Panc1 (cell line): ENCODE data around the gene NNT.

ENCODE experiments used
- SIN3A ChIP-seq: IDR thresholded peaks from 2 replicates; pipeline ENCODE4 v1.6.1; 2012; ENCODE audit warnings: low read depth, mild to moderate bottlenecking, low read length, moderate library complexity, borderline replicate concordance; ENCODE audit not compliant: insufficient read depth
- TF ChIP-seq, protein P1 (sequence below): fragments of 450-650 bp; IDR thresholded peaks from 2 replicates; pipeline ENCODE4 v1.5.1; 2017; ENCODE audit warnings: mild to moderate bottlenecking

DNA sequence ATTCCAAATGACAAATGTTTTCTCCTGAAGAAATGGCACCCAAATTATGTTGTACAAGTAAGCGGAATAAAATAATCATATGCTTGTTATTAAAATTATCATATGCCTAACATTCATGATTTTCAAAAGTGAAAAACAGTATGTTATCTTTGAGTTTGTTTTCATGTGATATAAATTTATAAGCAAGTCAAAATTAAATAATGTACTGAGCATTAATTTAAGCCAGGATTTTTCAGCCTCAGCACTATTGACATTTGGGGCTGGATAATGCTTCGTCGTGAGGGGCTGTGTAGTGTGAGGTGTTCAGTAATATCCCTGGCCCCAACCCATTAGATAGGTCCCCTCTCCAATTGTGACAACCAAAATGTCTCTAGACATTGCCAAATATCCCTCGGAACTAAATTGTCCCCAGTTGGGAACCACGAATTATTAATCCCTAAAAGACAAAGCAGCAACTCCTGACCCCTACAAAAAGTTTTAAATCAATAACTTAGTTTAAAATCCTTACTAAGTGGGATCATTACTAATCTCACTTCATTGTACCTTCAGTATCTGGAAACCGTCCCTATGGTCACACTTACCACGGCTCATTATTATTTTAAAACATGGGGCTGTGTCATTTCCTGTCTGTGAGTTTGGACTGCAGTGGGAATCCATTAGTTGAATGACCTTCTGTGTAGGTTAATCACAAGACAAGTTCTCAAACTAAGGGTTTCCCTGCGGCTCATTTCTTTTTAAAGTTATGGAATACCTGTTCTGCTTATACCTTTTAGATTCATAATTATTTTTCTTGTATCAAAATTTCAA is 1.3 kb upstream of the NNT start:
- TF ChIP-seq SIN3A: no peak
- TF ChIP-seq, protein P1, sequence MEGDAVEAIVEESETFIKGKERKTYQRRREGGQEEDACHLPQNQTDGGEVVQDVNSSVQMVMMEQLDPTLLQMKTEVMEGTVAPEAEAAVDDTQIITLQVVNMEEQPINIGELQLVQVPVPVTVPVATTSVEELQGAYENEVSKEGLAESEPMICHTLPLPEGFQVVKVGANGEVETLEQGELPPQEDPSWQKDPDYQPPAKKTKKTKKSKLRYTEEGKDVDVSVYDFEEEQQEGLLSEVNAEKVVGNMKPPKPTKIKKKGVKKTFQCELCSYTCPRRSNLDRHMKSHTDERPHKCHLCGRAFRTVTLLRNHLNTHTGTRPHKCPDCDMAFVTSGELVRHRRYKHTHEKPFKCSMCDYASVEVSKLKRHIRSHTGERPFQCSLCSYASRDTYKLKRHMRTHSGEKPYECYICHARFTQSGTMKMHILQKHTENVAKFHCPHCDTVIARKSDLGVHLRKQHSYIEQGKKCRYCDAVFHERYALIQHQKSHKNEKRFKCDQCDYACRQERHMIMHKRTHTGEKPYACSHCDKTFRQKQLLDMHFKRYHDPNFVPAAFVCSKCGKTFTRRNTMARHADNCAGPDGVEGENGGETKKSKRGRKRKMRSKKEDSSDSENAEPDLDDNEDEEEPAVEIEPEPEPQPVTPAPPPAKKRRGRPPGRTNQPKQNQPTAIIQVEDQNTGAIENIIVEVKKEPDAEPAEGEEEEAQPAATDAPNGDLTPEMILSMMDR: no peak
